H1 (cell line): Measurements from ENCODE around the gene SUSD6. TPM values are rescaled to one million over a fixed set of nuclear protein-coding genes. Genes with fewer than 3 reads are reported as not detected.

Experiments
- CBX5 ChIP-seq: fragments of 300-800, 300-1000 bp; sonication (generic); IDR thresholded peaks from 2 replicates; pipeline ENCODE4 v1.7.1; 2016; ENCODE audit warnings: antibody characterized with exemption, low read length, low read depth
- TCF12 ChIP-seq: IDR thresholded peaks from 2 replicates; pipeline ENCODE4 v1.6.1; 2011; ENCODE audit warnings: low read depth, mild to moderate bottlenecking, low read length
- TEAD4 ChIP-seq: IDR thresholded peaks from 2 replicates; pipeline ENCODE4 v1.6.1; 2012; ENCODE audit warnings: low read depth, low read length, inconsistent platforms, mixed read lengths
- polyA plus RNA-seq, 7 experiments: library from polyadenylated mRNA; depleted of rRNA in 3 of 7; stranded (reverse) in 5 of 7; unstranded in 2 of 7; fragments of >200 nt in 5 of 7; fragments of 200-250 nt in 2 of 7; gene quantifications; 1 replicate in 5 of 7; 2 replicates in 1 of 7; 4 replicates in 1 of 7; pipeline versions ENCODE4 v1.2.1 to v1.2.3, GENCODE V29; 2011 to 2013; ENCODE audit warnings: missing spikeins in 2 of 7, mixed read lengths in 2 of 7
- total RNA-seq: library from RNA; stranded (reverse); fragmentation: NEBNext Ultra II Directional; extraction: Animal tissue kit (Norgen Biotek cat#: 25700); gene quantifications from 2 replicates; pipeline ENCODE4 v1.2.1, GENCODE V29; 2021

SUSD6 gene
- total and polyA plus RNA-seq, 2 of the 8 experiments (the other 6 are each of a cell fraction or from before 2014, with no cell fraction given), result 3.0 to 3.8 TPM

DNA sequence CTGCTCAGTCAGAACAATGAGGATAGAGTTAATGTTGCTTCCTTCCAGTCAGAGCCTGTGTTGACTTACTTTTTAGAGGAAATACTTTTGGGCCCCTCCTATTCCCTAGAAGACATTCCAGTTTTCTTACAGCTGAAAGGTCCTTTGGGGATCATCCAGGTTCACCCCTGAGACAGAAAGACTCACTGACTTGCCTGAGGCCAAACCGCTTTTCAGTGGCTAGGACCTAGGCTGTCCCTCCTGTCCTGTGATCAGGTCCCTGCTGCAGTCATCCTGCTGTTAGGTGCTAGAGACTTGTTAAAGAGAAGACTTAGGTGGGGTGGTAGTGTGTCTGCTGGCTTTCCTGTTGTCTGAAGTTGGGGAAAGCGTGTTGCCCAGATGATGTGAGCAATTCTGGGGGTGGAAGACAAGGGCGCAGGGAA lies 39.6 kb downstream of the SUSD6 start (continued):
- TF ChIP-seq TEAD4, result no peak
- TF ChIP-seq CBX5, result no peak
- TF ChIP-seq TCF12, result no peak
